ENCODE measurements around the gene LGALS1. TPM values are rescaled to one million over a fixed set of nuclear protein-coding genes. Genes with fewer than 3 reads are reported as not detected.

The LGALS1 gene
- total RNA-seq, 4 donors from 2014 or later: 44.8 to 352 (median 73.5) TPM

DNA sequence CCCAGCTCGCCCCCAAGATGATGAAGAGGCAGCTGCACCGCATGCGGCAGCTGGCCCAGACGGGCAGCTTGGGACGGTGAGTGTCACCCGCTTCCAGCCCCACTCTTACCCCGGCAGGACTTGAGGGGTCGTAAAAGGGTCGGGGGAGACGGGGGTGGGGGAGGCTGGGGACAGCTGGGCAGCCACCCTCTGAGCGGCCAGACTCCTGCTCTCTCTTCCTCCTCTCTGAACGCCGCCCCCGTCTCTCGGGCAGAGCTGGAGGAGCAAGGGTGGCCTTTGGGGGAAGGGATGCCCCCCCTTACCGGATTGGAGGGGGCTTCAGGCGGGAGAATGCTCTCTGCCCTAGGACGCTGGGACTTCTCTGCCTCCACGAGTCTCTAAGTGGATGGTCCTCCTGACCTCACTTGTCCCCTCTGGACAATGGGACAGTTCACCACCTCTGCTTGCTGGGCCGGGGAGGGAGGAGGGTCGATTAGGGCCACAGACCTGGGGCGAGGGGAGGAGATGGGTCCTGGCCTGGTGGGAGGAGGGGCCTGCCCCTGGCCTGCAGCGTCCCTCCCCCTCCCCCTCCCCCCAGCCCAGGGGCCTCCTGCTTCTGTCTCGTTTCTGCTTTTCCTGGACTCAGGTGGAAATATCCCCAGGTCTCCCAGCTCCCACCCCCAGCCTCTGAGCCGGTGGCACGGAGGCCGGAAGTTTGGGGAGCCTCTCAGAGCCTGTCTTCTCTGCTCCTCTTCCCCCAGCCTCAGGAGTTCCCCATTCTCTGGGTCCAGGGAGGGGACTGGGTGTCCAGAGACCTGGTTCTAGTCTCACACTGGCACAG, 35.5 kb upstream of the LGALS1 start:
- Histone ChIP-seq H3K27me3 (no peaks in the 10 kb centered on the region), H3K4me3 (peak overlapping the region; percentile 54 to 85 (median 78)), H3K36me3 (peaks cover 0 to 18% (median 0%) of the 10 kb centered on the region in 3 donors), H3K27ac (peak overlapping the region; percentile 87 to 98 (median 94)), H3K9me3 (no peaks in the 10 kb centered on the region), H3K4me1 (peaks cover 14 to 70% (median 49%) of the 10 kb centered on the region in 4 donors)
- peak; percentile 60 to 69 (median 68) for DNase-seq
- no peak for TF ChIP-seq POLR2A (IDR thresholded peaks at IDR 0.05)
- TF ChIP-seq, protein P1, sequence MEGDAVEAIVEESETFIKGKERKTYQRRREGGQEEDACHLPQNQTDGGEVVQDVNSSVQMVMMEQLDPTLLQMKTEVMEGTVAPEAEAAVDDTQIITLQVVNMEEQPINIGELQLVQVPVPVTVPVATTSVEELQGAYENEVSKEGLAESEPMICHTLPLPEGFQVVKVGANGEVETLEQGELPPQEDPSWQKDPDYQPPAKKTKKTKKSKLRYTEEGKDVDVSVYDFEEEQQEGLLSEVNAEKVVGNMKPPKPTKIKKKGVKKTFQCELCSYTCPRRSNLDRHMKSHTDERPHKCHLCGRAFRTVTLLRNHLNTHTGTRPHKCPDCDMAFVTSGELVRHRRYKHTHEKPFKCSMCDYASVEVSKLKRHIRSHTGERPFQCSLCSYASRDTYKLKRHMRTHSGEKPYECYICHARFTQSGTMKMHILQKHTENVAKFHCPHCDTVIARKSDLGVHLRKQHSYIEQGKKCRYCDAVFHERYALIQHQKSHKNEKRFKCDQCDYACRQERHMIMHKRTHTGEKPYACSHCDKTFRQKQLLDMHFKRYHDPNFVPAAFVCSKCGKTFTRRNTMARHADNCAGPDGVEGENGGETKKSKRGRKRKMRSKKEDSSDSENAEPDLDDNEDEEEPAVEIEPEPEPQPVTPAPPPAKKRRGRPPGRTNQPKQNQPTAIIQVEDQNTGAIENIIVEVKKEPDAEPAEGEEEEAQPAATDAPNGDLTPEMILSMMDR (IDR thresholded peaks at IDR 0.05): no peak

DNA sequence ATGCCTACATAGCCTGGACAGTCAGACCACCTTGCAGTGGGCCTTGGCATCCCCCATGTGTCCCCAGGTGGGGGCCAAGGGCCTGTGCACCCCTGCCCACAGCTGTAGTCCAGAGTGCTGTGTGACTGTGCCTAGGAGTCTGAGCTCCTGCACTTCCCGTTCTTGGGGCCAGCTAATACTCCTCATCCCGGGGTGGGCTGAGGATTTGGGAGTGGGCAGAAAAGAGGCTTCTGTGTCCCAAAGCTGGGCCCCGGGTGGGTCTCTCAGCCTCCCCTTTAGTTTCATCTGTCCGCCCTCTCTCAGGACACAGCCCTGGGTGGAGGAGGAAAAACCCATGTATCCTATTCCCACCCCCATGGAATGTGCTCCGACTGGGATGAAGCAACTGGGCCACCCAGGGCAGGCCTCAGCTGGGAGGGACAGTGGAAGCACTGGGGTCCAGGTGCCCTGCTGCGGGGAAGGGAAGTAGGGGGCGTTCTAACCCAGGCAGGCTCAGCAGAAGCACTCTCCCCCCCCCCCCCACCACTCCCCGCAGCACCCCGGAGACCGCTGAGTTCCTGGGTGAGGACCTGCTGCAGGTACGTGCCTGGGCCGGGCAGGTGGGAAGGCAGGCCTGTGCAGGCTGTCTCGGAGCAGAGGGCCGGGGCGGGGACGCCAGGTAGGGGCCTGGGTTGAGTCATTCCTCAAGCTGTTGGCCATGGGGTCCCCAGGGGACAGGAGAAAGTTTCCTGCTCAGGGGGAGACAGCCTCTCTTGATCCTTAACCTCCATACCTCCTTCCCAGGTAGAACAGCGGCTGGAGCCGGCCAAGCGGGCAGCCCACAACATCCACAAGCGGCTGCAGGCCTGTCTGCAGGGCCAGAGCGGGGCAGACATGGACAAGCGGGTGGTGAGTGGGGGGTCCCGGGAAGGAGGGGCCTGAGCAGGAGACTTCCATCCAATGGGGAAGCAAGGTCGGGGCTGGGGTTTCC, 34.6 kb upstream of the LGALS1 start:
- H3K4me3 ChIP-seq: peak overlapping the region; percentile 54 to 85 (median 78)
- TF ChIP-seq, protein P1 (IDR thresholded peaks at IDR 0.05): peak in 1 of 6 experiments; percentile 7
- no peak for TF ChIP-seq POLR2A (IDR thresholded peaks at IDR 0.05)
- H3K27ac ChIP-seq: peak overlapping the region; percentile 87 to 98 (median 94)
- H3K36me3 ChIP-seq: peaks cover 0 to 25% (median 0%) of the 10 kb centered on the region in 3 donors
- H3K4me1 ChIP-seq: peaks cover 13 to 61% (median 44%) of the 10 kb centered on the region in 4 donors
- H3K27me3 ChIP-seq: no peaks in the 10 kb centered on the region
- no peaks in the 10 kb centered on the region for H3K9me3 ChIP-seq
- DNase-seq: peak; percentile 52 to 71 (median 64)

DNA sequence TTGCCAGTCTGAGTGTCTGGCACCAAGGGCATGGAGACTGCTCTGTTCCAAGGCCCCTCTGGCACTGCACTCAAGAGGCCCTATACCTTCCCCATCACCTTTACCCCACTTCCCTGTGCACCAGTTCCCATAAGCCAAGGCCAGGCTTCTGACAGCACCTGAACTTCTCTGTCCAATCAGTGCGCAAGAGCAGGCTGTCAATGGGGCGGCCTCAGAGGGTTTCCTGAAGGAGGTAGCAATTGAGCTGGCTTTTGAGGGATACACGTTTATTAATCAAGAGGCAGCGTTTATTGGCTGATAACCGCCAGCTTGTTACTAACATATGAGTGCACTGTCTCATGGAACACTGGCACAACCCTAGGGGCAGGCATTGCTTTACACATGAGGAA, 33.9 kb upstream of the LGALS1 start:
- Histone ChIP-seq H3K9me3 (no peaks in the 10 kb centered on the region), H3K4me1 (peaks cover 11 to 54% (median 39%) of the 10 kb centered on the region in 4 donors), H3K4me3 (peak overlapping the region in 3 of 4 donors; percentile 73 to 85 (median 82)), H3K27me3 (no peaks in the 10 kb centered on the region), H3K27ac (peak overlapping the region; percentile 87 to 98 (median 94)), H3K36me3 (peaks cover 0 to 25% (median 0%) of the 10 kb centered on the region in 3 donors)
- peak; percentile 50 to 92 for TF ChIP-seq POLR2A (IDR thresholded peaks at IDR 0.05)
- TF ChIP-seq, protein P1 (IDR thresholded peaks at IDR 0.05): peak in 2 of 6 experiments; percentile 22 to 25
- DNase-seq: peak in 2 of 3 donors; percentile 72 to 86

DNA sequence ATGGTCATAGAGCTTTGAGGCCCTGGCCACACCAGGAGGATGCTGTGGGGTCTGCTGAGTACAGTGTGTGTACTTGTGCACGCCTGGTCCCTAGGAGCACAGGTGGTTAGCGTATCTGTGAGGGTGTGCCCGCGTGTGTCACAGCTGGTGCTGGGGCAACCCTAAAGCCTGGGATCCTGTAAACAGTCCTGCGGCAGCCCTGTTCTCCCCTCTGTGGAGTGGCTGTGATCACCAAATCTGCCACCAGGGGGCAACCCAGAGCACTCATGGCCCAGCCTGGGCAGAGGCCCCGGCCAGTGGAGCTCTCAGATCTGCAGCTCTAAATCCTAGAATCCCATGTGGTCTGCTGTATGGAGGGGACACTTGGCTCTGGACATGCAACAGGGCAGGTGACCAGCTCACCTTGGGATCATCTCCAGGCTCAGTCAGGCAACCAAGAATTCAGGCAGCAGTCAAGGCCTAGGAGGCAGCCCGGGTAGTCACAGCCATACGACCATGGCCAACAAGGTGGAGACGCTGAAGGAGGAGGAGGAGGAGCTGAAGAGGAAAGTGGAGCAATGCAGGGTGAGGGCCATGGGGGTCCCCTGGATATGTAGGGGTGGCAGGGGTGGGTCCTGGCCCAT, 32.1 kb upstream of the LGALS1 start:
- TF ChIP-seq, protein P1 (IDR thresholded peaks at IDR 0.05): peak; percentile 93 to 97 (median 94)
- TF ChIP-seq POLR2A (IDR thresholded peaks at IDR 0.05): no peak
- DNase-seq: peak; percentile 89 to 95 (median 94)
- Histone ChIP-seq H3K36me3 (peaks cover 0 to 34% (median 0%) of the 10 kb centered on the region in 3 donors), H3K4me3 (no peak overlapping the region), H3K4me1 (peaks cover 8 to 50% (median 24%) of the 10 kb centered on the region in 4 donors), H3K27me3 (no peaks in the 10 kb centered on the region), H3K27ac (peak overlapping the region; percentile 87 to 98 (median 94)), H3K9me3 (no peaks in the 10 kb centered on the region)

DNA sequence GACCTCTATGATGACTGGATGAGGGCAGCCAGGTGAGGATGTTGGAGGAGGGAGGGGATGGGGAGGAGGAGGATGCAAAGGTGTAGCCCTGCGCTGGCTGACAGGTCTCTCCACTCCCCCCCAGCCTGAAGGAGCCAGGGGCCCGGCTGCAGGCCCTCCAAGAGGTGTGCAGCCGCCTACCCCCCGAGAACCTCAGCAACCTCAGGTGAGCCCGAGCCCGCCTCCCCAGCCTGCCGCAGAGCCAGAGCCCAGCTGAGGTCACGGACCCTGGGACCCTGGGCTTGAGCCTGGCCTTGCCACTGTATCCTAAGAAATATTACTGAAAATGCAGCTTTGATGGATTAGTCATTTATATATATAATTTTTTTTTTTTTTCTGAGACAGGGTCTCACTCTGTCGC, 28.1 kb upstream of the LGALS1 start:
- Histone ChIP-seq H3K27me3 (no peaks in the 10 kb centered on the region), H3K4me3 (no peak overlapping the region), H3K36me3 (peaks cover 0 to 70% (median 0%) of the 10 kb centered on the region in 3 donors), H3K4me1 (peaks cover 2 to 28% (median 12%) of the 10 kb centered on the region in 4 donors), H3K9me3 (no peaks in the 10 kb centered on the region), H3K27ac (peak overlapping the region in 3 of 4 donors; percentile 64 to 89 (median 85))
- no peak for DNase-seq
- TF ChIP-seq, protein P1 (IDR thresholded peaks at IDR 0.05): no peak
- no peak for TF ChIP-seq POLR2A (IDR thresholded peaks at IDR 0.05)

All from Peyer's patch (tissue), 4 donors.